ENCODE measurements around the gene CADM2. TPM values are rescaled to one million over a fixed set of nuclear protein-coding genes. Genes with fewer than 3 reads are reported as not detected.

The CADM2 gene
- total RNA-seq, 1 donor from 2014 or later = 1.2 TPM

DNA sequence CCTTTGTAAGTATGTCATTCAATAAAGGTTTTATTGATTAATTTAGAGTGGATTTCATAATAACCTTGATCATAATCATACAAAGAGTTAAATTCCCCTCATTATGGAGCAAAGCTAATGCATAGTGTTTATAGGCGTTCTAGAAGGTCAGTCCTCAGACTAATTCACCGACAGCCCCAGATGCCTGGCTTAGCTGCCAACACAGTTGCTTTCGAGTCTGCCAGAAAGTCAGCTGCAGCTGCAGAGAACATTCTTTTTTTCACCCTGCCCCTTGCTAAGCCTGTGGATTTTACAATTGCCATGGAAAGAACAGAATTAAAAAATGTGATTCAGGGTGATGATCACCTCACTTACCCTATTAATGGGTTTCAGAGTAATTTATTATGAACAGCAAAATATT, 21.2 kb downstream of the CADM2 start:
- no peak for ATAC-seq (ENCODE audit: poor library complexity)
- DNase-seq = no peak
- intact Hi-C loops (cut with DNase I) = no loop called here

DNA sequence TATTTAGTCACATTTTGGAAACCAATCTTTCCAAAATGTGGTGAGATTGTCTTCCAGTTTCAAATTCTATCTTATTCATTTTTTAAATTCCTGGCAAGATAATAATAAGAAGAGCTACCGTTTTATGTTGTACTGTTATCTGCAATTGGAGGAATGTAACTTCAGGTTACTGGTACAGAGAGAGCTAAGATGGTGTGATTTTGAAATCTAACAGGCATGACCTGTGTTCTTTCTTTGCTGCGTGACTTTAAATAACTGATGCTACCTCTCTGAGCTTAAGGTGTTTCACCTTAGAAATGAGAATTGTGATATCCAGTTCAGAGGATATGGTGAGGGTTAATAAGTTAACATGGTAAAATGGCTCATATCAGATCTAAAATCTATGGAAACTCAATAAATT, 21.7 kb downstream of the CADM2 start:
- ATAC-seq (ENCODE audit: poor library complexity) (no peak), DNase-seq (no peak)
- intact Hi-C loops (cut with DNase I) = no loop called here

DNA sequence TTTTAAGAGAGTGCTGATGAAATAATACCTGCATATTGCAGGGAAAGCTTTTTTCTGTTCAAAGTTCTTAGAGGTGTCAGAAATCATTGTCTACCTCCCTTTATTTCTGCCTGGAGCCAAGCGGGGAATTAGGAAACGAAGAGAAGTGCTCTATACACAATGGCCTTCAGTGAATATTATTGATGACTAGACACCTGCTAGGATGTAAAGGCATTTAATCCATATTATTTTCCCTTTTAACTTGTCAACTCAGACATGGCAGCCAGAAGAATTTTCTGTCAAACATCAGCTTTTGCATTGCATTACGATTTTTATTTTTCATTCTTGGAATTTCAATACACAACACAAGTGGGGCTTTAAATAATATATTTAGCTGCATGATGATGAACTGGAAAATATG, 24.7 kb downstream of the CADM2 start:
- intact Hi-C loops (cut with DNase I) = no loop called here

DNA sequence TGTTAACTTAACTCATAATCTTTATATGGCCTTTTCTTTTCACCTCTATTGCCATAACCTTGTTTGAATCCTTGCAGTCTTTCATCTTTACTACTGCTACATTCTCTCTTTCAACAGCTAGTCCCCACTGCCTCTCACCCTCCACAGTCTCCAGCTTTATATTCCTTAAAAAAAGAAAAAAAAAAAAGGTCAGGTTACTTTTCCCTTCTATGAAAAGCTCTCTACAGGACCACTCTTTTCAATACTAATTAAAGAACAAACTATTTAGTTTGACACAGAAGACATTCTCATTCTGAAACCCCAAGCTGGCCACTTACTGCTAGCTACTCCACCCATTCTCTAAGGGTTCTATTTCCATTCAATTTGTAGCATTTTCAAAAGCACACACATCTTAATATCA, 25.6 kb downstream of the CADM2 start:
- no peak for DNase-seq
- ATAC-seq (ENCODE audit: poor library complexity) = no peak
- intact Hi-C loops (cut with DNase I) = no loop called here

More for the DNA sequence above, 24.7 kb downstream of the CADM2 start:
- ATAC-seq (ENCODE audit: poor library complexity) = no peak
- DNase-seq = no peak

DNA sequence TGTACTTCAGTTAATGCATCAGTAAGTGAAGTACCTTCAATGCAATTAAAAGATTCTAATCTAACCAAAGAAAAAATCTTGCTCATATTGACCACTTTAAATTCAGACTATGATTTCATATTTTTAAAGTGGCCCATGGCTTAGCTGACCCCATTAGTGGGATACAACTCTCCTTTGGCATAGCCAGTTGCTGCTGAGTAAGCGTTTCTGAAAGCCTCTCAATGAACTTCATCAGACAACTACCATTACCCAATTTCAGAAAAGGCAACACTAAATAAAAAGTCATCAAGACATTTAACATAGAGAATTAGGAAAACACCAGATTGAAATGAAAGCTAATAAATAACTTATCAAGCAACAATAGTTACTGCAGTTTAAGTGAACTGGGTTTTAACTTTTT, 27.0 kb downstream of the CADM2 start:
- ATAC-seq (ENCODE audit: poor library complexity) = no peak
- DNase-seq = no peak
- intact Hi-C loops (cut with DNase I) = no loop called here

DNA sequence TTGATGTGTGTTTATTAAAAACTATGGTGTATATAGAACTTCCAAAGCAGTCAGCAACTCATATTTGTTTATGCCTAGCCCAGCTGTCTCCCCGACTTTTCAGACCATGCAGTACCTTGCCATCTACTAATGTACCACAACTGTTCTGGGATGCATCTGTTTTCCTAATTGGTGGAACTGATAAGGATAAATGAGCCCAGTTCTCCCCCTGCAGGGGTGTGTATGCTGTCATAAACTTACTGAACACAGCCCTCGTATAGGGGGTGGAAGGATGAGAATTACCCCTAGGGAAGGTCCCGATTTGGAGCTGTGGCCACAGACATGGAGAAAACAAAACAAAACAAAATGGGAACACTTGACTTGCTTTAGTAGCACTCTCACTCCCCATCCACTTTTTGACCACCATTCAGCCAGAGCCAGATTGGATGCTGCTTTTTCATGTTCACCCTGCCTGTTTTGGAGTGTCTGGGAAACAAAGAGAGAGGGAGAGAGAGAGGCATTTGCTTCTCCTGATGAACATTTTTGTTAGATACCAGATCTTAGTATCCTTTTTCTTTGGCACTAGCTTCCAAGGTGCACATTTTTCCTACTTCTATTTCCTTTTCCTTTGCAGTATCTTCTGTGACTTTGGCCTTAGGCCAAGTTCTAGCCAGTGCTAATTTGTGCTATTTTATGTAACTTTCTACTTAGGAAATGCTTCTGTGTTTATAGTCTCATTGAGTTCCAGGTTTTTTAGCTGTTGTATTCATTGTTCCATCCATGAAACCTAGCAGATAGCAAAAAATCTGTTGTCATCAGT, 29.1 kb downstream of the CADM2 start:
- no peak for DNase-seq
- no peak for ATAC-seq (ENCODE audit: poor library complexity)
- intact Hi-C loops (cut with DNase I) = no loop called here

DNA sequence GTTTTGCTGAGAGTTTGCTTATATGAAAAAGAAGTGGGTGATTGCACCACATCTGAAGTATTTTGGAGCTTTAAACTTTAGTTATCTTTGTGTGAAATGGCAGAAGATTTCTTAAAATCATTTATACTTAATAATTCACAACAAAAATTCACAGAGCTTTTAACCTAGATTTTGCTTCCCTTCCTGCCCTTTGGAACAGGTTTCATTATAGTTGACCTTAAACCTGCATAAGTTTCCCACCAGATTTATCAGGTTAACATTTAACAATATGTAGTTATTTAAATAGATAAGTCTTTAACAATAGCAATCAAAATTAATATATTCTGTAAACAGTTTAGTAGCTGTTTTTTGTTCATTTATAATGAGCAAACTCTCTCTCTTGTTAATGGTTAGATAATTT, 30.3 kb downstream of the CADM2 start:
- ATAC-seq (ENCODE audit: poor library complexity) (no peak), DNase-seq (no peak)
- intact Hi-C loops (cut with DNase I) = no loop called here

DNA sequence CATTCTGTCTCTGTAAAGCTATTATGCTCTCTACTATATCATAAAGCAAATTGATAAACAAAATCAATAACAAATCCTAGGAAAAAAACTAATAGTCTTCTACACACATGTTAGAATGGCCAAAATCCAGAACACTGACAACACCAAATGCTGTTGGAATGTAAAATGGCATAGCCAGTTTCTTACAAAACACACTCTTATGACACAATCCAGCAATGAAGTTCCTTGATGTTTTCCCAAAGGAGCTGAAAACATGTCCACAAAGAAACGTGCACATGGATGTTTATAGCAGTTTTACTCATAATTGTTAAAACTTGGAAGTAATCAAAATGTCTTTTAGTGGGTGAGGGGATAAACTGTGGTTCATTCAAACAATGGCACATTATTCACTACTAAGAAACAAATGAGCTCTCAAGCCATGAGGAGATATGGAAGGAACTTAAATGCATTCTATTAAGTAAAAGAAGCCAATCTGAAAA, 32.7 kb downstream of the CADM2 start:
- ATAC-seq (ENCODE audit: poor library complexity) = no peak
- intact Hi-C loops (cut with DNase I) = no loop called here
- DNase-seq = no peak

DNA sequence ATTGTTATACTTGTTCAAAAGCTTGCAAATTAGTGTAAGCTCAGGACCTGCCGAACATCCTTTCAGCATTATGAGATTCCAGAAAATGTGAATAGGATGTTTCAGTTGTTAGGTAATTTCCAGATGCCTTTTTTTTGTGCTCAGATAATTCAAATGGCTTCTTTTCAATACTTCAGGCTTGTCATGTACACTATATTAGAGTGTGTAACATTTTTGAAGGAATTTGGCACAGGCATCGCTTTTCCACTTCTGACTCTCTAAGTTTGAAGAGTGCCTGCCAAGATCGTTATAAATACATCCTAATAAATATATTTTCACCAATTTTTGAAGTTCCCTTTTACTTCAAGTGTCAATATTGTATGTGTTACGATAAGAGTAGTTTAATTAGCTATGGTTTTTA, 35.2 kb downstream of the CADM2 start:
- DNase-seq = no peak
- ATAC-seq (ENCODE audit: poor library complexity) = no peak
- intact Hi-C loops (cut with DNase I) = no loop called here

DNA sequence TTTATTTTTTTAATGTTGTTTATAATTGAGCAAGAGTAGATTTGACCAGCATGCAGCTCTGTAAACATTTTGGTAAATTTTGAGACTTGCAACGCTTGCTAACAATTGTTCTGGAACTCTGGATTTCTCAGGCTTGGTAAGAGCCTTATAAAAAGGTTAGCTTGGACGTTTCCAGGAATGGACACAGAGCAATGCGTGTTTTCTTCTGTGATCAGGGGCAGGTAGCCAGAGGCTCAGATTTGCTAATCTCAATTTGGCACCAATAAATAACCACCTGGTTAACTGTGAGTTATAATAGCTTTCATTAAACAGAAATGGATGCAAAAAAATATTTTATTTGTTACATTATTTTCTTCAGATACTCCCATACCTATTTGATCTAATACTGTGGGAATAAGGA, 39.8 kb downstream of the CADM2 start:
- ATAC-seq (ENCODE audit: poor library complexity) (no peak), DNase-seq (no peak)
- intact Hi-C loops (cut with DNase I) = no loop called here

DNA sequence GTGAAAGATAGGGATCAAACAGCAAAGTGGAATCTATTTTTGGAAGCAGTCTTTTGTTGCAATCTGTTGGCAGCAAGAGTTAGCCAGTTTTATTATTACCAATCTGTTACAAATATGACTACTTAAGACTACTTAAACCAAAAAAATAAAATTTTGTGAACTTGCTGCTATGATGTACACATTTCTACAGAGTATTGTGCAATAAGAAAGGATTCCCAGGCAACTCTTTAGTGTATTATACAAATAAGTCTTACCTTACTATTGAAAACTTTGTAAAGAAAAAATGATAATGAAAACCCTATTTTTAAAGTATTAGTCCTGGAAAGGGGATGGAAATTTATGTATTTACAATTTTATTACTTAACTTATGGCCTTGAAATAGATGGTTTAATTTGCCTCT, 44.7 kb downstream of the CADM2 start:
- intact Hi-C loops (cut with DNase I) = no loop called here
- ATAC-seq (ENCODE audit: poor library complexity) (no peak), DNase-seq (no peak)

DNA sequence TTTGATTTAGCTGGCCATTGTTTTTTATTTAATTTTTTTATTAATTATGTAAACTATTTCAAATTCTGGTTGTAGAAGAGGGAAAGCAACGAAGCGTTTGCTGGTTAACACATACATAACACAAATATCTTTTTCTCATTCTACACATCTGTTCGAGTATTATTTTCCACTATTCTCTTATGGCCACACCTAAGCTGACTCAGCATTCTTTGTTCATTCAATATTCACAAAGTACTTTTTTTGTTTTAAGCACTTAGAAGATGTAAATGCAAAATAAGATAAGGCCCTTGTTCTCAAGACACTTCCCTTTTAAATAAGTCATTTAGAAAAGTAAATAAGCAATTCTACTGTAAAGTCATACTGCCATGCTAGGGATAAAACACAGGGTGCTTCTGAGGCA, 45.4 kb downstream of the CADM2 start:
- intact Hi-C loops (cut with DNase I) = no loop called here
- no peak for DNase-seq

DNA sequence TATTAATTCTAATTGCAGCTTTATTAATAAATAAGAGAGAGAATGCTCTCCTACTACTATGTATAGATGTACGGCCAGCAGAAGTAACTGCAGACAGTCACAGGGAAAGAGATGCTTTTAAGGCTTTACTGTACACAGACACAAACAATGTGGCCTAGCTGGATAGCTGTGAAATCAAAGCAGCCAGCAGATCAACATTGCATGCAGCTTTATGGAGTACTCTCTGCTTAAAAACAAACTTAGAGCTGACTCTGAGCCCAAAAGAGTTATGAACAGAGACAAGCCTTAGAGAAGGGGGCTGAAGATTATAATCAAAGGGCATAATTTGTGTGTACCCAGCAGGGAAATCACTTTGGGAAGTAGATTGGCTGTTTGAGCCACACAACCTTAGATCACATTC, 47.2 kb downstream of the CADM2 start:
- intact Hi-C loops (cut with DNase I) = no loop called here
- DNase-seq (no peak), ATAC-seq (ENCODE audit: poor library complexity) (no peak)

More for the DNA sequence above, 45.4 kb downstream of the CADM2 start:
- no peak for ATAC-seq (ENCODE audit: poor library complexity)

DNA sequence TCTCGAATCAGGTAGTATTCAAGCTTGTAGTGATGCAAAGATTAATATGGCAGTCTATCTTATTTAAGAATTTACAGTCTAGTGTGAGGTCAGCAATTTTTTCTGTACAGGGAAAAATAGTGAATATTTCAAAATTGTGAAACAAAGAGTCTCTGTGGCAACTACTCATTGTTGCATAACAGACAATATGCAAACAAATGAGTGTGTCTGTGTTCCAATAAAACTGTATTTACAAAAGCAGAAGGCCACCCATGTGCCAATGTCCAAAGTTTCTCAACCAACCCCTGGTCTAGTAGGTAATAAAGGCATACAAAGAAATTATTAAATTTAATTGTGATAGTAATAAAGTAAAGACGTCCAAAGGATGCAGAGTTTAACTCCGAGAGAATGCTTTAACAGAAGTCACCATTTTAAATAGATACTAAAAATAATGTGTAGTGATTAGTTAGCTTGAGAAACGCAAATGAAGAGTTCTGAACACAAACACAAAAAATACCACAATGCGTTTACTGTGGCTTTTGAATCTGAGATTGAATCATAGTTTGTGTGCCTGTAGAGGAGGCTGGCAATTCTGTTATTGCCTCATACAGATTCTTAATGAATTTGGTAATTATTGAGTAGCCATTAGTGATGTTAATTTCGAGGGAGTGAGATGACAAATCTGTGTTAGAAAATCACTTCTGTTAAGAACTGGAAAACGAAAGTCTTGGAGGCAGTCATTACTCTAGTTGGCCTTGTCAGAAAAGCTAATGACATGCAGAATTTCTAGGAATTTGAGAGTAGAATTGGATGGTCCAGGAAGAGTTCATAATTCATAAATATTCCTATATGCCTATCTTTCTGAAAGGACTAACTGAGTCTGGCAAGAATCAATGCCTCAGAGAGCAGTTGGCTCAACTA, 48.7 kb downstream of the CADM2 start:
- intact Hi-C loops (cut with DNase I) = no loop called here
- DNase-seq (no peak), ATAC-seq (ENCODE audit: poor library complexity) (no peak)

DNA sequence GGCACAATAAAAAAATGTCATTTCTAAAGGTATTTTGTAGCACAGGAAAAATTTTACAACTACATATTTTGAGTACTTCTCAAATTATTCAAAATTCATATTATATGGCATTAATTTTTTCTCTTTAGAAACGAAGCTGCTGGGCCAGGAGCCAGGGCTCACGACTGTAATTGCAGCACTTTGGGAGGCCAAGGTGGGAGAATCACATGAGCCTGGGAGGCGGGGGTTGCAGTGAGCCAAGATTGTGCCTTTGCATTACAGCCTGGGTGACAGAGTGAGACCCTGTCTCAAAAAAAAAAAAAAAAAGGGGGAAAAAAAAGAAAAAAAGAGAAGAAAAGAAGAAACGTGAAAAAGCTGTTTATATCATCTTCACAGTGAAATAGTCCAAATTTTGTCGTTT, 62.0 kb downstream of the CADM2 start:
- intact Hi-C loops (cut with DNase I) = no loop called here
- ATAC-seq (ENCODE audit: poor library complexity) (no peak), DNase-seq (no peak)

DNA sequence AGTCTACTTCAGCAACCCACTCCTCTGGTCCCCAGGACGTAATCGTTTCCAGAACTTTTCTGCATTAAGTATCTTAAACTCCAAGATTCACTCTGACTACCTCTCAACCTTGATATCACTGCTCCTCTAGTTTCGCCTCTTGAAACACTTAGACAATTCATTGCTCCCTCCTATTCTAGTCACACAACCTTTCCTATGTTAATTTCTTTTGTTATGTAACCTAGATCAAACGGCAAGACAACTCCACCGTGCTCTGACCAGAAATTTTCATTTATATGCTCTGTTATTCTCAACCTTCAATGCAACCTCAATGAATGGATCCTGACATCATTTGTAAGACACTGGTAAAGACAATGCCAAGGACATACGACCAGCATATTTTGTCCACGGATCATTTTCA, 71.3 kb downstream of the CADM2 start:
- DNase-seq = no peak
- no peak for ATAC-seq (ENCODE audit: poor library complexity)
- intact Hi-C loops (cut with DNase I) = no loop called here

DNA sequence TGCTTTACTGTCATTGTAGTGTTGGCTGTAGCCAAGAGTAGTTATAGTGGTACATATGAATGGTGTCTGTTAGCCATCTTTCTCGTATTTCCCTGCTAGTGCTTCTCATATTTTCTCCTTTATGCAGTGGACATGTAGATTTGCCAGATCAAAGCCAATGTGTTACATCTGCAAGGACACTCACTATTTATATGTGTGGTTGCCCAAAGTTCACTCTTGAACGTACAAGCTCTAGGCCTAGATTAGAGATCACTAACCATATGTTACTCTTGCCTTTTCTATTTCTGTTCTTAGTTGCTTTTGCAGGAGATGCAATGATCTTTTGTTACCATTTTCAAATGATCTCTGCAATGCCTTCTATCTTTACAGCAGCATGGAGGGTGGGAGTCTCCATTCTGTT, 78.4 kb downstream of the CADM2 start:
- intact Hi-C loops (cut with DNase I) = no loop called here
- DNase-seq (no peak), ATAC-seq (ENCODE audit: poor library complexity) (no peak)

DNA sequence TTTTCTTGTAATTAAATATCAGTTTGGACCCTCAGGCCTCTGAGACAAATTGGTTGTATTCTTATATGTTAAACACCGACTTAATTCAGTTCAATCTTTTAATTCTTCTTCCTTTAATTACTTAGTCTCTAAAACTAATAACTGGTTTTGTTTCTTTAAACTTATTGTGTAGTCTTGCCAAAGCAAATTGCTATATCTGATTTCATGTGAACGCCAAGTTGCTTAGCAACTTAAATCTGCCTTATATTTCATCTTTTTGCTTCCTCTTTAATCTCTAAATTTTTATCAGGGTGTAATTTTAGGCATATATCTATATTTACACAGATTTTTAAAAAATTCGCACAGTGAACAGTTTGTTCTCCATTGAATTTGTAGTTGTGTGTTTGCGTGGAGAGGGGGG, 82.2 kb downstream of the CADM2 start:
- DNase-seq (no peak), ATAC-seq (ENCODE audit: poor library complexity) (no peak)
- intact Hi-C loops (cut with DNase I) = no loop called here

DNA sequence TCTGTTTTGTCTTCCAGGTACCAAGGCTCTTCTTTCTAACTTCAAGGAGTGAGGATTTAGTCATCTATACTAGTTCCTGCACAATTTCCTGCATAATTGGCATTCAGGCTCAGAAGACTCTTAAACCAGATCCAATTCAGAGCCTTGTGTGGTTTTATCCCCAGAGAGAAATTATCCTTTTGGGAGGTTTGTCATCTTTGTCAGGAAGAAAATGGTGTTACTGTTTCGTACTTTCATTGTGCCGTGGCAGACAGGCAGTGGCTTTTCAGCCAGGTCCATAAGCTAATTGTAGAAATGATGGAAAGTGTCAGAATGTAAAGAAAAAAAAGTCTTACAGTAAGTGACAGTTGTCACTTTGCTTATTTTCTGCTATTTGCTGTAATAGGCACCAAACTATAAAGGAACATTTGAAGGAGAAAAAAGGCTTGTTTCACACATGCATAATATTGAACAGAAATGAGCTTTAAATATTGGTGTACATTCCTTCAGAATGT, 82.8 kb downstream of the CADM2 start:
- ATAC-seq (ENCODE audit: poor library complexity) = no peak
- intact Hi-C loops (cut with DNase I) = no loop called here
- DNase-seq = no peak

DNA sequence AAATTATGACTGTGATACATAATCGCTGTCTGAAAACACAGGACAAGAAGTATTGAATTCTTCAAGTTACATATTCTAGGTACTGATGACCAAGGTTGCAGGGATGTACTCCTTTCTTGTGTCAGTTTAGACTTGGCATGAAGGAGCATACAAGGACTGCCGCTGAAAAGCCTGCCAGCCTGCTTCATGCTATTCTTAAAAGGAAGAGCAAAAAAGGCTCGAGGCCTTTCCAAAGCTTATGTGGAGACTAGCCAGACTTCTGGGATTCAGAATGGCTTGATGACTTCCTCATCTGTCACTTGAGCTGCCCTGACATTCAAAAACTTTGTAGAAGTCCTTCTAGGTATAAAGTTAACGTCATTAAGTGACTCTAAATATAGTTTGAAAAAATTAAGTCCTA, 92.0 kb downstream of the CADM2 start:
- intact Hi-C loops (cut with DNase I) = no loop called here
- ATAC-seq (ENCODE audit: poor library complexity) (no peak), DNase-seq (no peak)

All from Right ventricle myocardium superior (tissue), 1 donor.